Osteoblast (primary cell): ENCODE results near the gene BRD7. TPM values are rescaled to one million over a fixed set of nuclear protein-coding genes. Genes with fewer than 3 reads are reported as not detected.
A peak's percentile ranks its signal among the peaks of the same experiment; 100 is the strongest.

Experiments
- DNase-seq: peaks from one replicate; pipeline ENCODE4 v3.0.0; 2011; ENCODE audit warnings: low spot score, mixed read lengths; ENCODE audit not compliant: insufficient read length; ENCODE audit errors: missing footprints
- H2AFZ ChIP-seq: 2 replicates; pipeline ENCODE4 v1.6.0; 2011; ENCODE audit warnings: mild to moderate bottlenecking, low read length
- H3K27ac ChIP-seq: 2 replicates; pipeline ENCODE4 v1.5.1; 2011; ENCODE audit warnings: mild to moderate bottlenecking, low read depth, low read length, moderate library complexity
- H3K27me3 ChIP-seq: 2 replicates; pipeline ENCODE4 v1.6.0; 2012; ENCODE audit warnings: mild to moderate bottlenecking, control low read depth, inconsistent platforms, low read length, moderate library complexity; ENCODE audit not compliant: insufficient read depth
- H3K36me3 ChIP-seq: 2 replicates; pipeline ENCODE4 v1.5.1; 2011; ENCODE audit warnings: mild to moderate bottlenecking, low read length, control low read depth, moderate library complexity; ENCODE audit not compliant: insufficient read depth
- H3K4me1 ChIP-seq: 2 replicates; pipeline ENCODE4 v1.5.1; 2011; ENCODE audit warnings: mild to moderate bottlenecking, low read length, control low read depth, moderate library complexity; ENCODE audit not compliant: insufficient read depth
- H3K4me2 ChIP-seq: 2 replicates; pipeline ENCODE4 v1.6.0; 2011; ENCODE audit warnings: mild to moderate bottlenecking, low read length; ENCODE audit not compliant: insufficient read depth
- H3K4me3 ChIP-seq: fragments of 200-600 bp; sonication (generic); 3 replicates; pipeline ENCODE4 v1.5.1; 2012; ENCODE audit warnings: mild to moderate bottlenecking, low read length, inconsistent platforms; ENCODE audit not compliant: insufficient read depth
- H3K79me2 ChIP-seq: 2 replicates; pipeline ENCODE4 v1.6.0; 2012; ENCODE audit warnings: mild to moderate bottlenecking, low read length, control low read depth, inconsistent platforms; ENCODE audit not compliant: insufficient read depth
- H3K9me3 ChIP-seq: 2 replicates; pipeline ENCODE4 v1.5.1; 2011; ENCODE audit warnings: low read depth, low read length, control low read depth
- H4K20me1 ChIP-seq: 2 replicates; pipeline ENCODE4 v1.6.0; 2012; ENCODE audit warnings: mild to moderate bottlenecking, low read length, control low read depth; ENCODE audit not compliant: insufficient read depth
- CTCF ChIP-seq: IDR thresholded peaks from 2 replicates; pipeline ENCODE4 v1.5.1; 2011; ENCODE audit warnings: mild to moderate bottlenecking, low read depth, low read length, moderate library complexity; ENCODE audit errors: extremely low read depth
- total RNA-seq: library from RNA; depleted of rRNA; stranded (reverse); fragments of >200 nt; gene quantifications from 2 replicates; pipeline ENCODE4 v1.2.3, GENCODE V29; 2012

BRD7 gene
- total RNA-seq, 1 donor = 22.8 TPM

- peaks cover 38% of the 10 kb centered on the region for H3K36me3 ChIP-seq
These were observed 71.3 kb downstream of the BRD7 start for GRCh38 chr16:50297301-50298074.

GRCh38 chr16:50296807-50297206 lies 72.0 kb downstream of the BRD7 start:
- no peak for TF ChIP-seq CTCF
- H3K79me2 ChIP-seq = no peaks in the 10 kb centered on the region
- peaks cover 5% of the 10 kb centered on the region for H4K20me1 ChIP-seq
- no peak overlapping the region for H2AFZ ChIP-seq
- no peaks in the 10 kb centered on the region for H3K27me3 ChIP-seq
- peak; percentile 55 for DNase-seq
- H3K4me2 ChIP-seq = no peak overlapping the region
- no peak overlapping the region for H3K27ac ChIP-seq
- H3K36me3 ChIP-seq = peaks cover 44% of the 10 kb centered on the region
- no peaks in the 10 kb centered on the region for H3K9me3 ChIP-seq
- H3K4me1 ChIP-seq = peaks cover 9% of the 10 kb centered on the region
- H3K4me3 ChIP-seq = no peak overlapping the region

More at GRCh38 chr16:50297301-50298074, 71.3 kb downstream of the BRD7 start:
- no peaks in the 10 kb centered on the region for H3K9me3 ChIP-seq
- peak; percentile 78 for DNase-seq
- no peaks in the 10 kb centered on the region for H3K79me2 ChIP-seq
- no peak for TF ChIP-seq CTCF
- peaks cover under 1% of the 10 kb centered on the region for H4K20me1 ChIP-seq
- H3K27ac ChIP-seq = no peak overlapping the region
- H3K27me3 ChIP-seq = no peaks in the 10 kb centered on the region
- H3K4me2 ChIP-seq = no peak overlapping the region
- no peak overlapping the region for H3K4me3 ChIP-seq
- H3K4me1 ChIP-seq = peaks cover 15% of the 10 kb centered on the region
- no peak overlapping the region for H2AFZ ChIP-seq

GRCh38 chr16:50295541-50296132 lies 73.2 kb downstream of the BRD7 start:
- no peak for TF ChIP-seq CTCF

GRCh38 chr16:50294955-50295354 lies 73.8 kb downstream of the BRD7 start:
- Histone ChIP-seq H4K20me1 (peaks cover 10% of the 10 kb centered on the region), H3K4me2 (no peak overlapping the region), H3K4me1 (no peaks in the 10 kb centered on the region), H3K27me3 (no peaks in the 10 kb centered on the region), H3K79me2 (peaks cover 3% of the 10 kb centered on the region), H3K36me3 (peaks cover 44% of the 10 kb centered on the region), H3K27ac (no peak overlapping the region), H3K9me3 (no peaks in the 10 kb centered on the region), H3K4me3 (no peak overlapping the region), H2AFZ (no peak overlapping the region)
- DNase-seq = no peak
- no peak for TF ChIP-seq CTCF

More at GRCh38 chr16:50295541-50296132, 73.2 kb downstream of the BRD7 start:
- Histone ChIP-seq H3K79me2 (no peaks in the 10 kb centered on the region), H3K36me3 (peaks cover 44% of the 10 kb centered on the region), H3K27me3 (no peaks in the 10 kb centered on the region), H3K9me3 (no peaks in the 10 kb centered on the region), H3K4me3 (no peak overlapping the region), H3K4me2 (no peak overlapping the region), H3K4me1 (no peaks in the 10 kb centered on the region), H3K27ac (no peak overlapping the region), H4K20me1 (peaks cover 9% of the 10 kb centered on the region), H2AFZ (no peak overlapping the region)
- no peak for DNase-seq
